Dendritic cell treated with granulocyte-macrophage colony-stimulating factor and Interleukin-4, amounts not matched to agents 40 ng/mL and 50 ng/mL, for 4 days (primary cell): ENCODE results near the gene OR5K3.

Experiments used
- H3K27ac Mint-ChIP-seq: one replicate; pipeline ENCODE4 v1.8.0; 2022; ENCODE audit warnings: mild to moderate bottlenecking, mixed read lengths
- H3K27me3 Mint-ChIP-seq: one replicate; pipeline ENCODE4 v1.8.0; 2022; ENCODE audit warnings: mild to moderate bottlenecking, mixed read lengths
- H3K36me3 Mint-ChIP-seq: one replicate; pipeline ENCODE4 v1.8.0; 2022; ENCODE audit warnings: low read depth, mixed read lengths
- H3K4me1 Mint-ChIP-seq: one replicate; pipeline ENCODE4 v1.8.0; 2022; ENCODE audit warnings: low read depth, mixed read lengths
- H3K4me3 Mint-ChIP-seq: one replicate; pipeline ENCODE4 v1.8.0; 2022; ENCODE audit warnings: mild to moderate bottlenecking, moderate library complexity, mixed read lengths
- H3K9me3 Mint-ChIP-seq: one replicate; pipeline ENCODE4 v1.8.0; 2022; ENCODE audit warnings: mixed read lengths
- intact Hi-C: fragments of 100-400 bp; cut with micrococcal nuclease; formaldehyde crosslinking; loops from one replicate; pipeline ENCODE4 v1.15.0; 2022

Gene OR5K3

GRCh38 chr3:98390366-98390765 is at the start of gene OR5K3:
OR5K3 (plus strand) TSS chr3:98390666; CDS start chr3:98390666, 0 bp downstream.
- no peak within 1 kb of the TSS for H3K4me3 Mint-ChIP-seq
- no peaks in the 10 kb centered on the region for H3K36me3 Mint-ChIP-seq
- intact Hi-C loops: no loop called here
- no peak within 1 kb of the TSS for H3K27ac Mint-ChIP-seq
- H3K4me1 Mint-ChIP-seq: no peaks in the 10 kb centered on the region
- H3K9me3 Mint-ChIP-seq: no peaks in the 10 kb centered on the region
- H3K27me3 Mint-ChIP-seq: no peaks in the 10 kb centered on the region

DNA sequence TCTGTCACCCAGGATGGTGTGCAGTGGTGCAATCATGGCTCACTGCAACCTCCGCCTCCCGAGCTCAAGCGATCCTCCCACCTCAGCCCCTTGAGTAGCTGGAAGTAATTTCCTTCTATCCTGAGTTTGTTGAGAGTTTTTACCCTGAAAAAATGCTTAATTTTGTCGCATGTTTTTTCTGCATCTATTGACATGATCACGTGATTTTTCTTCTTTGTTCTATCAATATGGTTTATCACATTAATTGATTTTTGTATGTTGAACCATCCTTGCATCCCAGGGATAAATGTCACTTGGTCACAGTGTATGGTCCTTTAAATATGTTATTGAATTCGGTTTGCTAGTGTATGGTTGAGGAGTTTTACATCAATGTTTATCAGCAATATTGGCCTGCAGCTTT is 48.7 kb upstream of the OR5K3 start:
- no peaks in the 10 kb centered on the region for H3K9me3 Mint-ChIP-seq
- no peak overlapping the region for H3K27ac Mint-ChIP-seq
- no peaks in the 10 kb centered on the region for H3K4me1 Mint-ChIP-seq
- H3K4me3 Mint-ChIP-seq: no peak overlapping the region
- intact Hi-C loops: loop anchor here (5.0 to 10.0 kb wide), 2 partner anchors 231 to 473 kb away; no protein-coding TSS in a partner anchor
- no peaks in the 10 kb centered on the region for H3K36me3 Mint-ChIP-seq
- peaks cover 4% of the 10 kb centered on the region for H3K27me3 Mint-ChIP-seq

DNA sequence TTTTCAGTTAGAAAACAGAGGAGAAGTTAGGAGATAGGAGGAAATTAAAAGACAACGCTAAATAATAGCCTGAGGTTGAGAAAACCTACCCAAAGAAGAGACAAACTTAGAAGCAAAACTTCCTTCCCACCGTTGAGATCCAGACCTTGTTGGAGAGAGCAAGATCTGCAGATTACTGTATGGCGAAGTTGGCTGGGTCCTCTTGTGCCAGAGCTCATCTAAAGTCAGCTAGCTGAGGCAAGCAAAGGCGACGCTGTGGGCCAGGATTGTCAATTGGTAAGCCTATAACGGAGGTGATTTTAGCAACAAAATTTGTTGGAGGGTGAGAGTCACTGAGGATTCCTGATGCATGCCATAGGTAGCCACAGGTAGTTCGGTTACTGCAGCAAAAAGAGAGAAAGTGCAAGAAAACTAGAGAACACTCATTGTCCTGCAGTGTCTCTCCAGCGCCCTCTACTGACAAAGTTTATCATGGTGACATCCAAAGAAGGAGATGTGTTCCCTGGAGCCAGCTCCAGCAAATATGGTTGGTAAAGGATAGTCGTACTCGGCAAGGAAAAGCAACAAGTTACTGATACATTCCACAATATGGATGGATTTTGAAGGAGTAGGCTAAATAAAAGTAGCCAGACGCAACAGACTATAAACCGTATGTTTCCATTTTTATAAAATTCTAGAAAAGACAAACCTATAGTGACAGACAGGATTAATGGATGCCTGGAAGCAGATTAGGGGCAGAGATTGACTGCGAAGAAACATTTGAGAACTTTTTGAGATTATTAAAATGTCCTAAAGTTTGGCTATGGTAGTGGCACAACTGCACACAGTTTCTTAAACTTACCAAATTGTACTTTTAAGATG is 46.6 kb upstream of the OR5K3 start:
- Mint-ChIP-seq H3K27ac (no peak overlapping the region), H3K4me3 (no peak overlapping the region), H3K36me3 (no peaks in the 10 kb centered on the region), H3K4me1 (no peaks in the 10 kb centered on the region), H3K27me3 (peaks cover 4% of the 10 kb centered on the region), H3K9me3 (no peaks in the 10 kb centered on the region)
- intact Hi-C loops: loop anchor here (5.0 to 10.0 kb wide), 2 partner anchors 228 to 471 kb away; no protein-coding TSS in a partner anchor

GRCh38 chr3:98350082-98350481 is 40.4 kb upstream of the OR5K3 start:
- Mint-ChIP-seq H3K36me3 (no peaks in the 10 kb centered on the region), H3K27ac (no peak overlapping the region), H3K4me3 (no peak overlapping the region), H3K27me3 (peaks cover 1% of the 10 kb centered on the region), H3K9me3 (peaks cover 6% of the 10 kb centered on the region), H3K4me1 (no peaks in the 10 kb centered on the region)
- intact Hi-C loops: no loop called here

- H3K9me3 Mint-ChIP-seq: peaks cover 7% of the 10 kb centered on the region
- no peaks in the 10 kb centered on the region for H3K4me1 Mint-ChIP-seq
- H3K36me3 Mint-ChIP-seq: no peaks in the 10 kb centered on the region
- H3K27ac Mint-ChIP-seq: no peak within 1 kb of the TSS
- intact Hi-C loops: no loop called here
- H3K27me3 Mint-ChIP-seq: peaks cover 1% of the 10 kb centered on the region
- H3K4me3 Mint-ChIP-seq: no peak within 1 kb of the TSS
Observed at GRCh38 chr3:98353554-98353953, 36.9 kb upstream of the OR5K3 start, which contains the start of gene OR5K4. OR5K4 (plus strand) TSS chr3:98353854; CDS start chr3:98353854, 0 bp downstream.

DNA sequence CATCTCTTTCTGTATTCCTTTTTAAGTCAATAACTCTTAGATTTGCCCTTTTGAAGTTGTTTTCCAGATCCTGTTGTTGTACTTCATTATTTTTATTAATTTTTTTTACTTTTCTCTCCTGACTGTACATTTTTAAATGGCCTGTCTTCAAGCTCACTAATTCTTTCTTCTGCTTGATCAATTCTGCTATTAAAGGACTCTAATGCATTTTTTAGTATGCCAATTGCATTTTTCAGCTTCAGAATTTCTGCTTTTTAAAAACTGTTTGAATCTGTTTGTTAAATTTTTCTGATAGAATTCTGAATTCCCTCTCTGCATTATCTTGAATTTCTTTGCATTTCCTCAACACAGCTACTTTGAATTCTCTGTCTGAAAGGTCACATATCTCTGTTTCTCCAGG is 31.2 kb upstream of the OR5K3 start:
- Mint-ChIP-seq H3K4me1 (no peaks in the 10 kb centered on the region), H3K27me3 (no peaks in the 10 kb centered on the region), H3K4me3 (no peak overlapping the region), H3K36me3 (no peaks in the 10 kb centered on the region), H3K27ac (no peak overlapping the region), H3K9me3 (peaks cover 29% of the 10 kb centered on the region)
- intact Hi-C loops: no loop called here

DNA sequence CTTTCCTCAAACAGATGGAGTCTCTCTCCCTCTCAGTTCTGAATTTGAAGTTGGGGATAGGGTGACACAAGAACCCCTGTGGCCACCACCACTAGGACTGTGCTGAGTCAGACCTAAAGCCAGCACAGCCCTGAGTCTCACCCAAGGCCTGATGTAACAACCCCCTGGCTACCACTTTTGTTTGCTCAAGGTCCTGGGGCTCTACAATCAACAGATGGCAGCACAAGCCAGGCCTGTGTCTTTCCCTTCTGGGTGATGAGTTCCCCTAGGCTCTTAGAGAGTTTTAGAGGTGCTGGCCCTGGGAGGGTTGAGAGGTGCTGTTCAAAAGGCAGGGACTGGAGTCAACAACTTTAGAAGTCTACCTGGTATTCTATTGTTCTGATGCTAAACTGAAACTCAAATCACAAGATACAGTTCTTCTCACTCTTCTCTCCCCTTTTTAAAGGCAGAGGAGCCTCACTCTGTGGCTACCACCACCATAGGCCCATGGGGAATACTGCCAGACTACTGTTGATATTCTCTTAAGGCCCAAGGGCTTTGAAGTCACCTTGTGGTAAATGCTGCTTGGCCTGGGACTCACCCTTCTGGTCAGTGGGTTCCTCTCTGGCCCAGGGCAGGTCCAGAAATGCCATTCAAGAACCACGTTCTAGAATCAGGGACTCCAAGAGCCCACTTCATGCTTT is 30.3 kb upstream of the OR5K3 start:
- no peak overlapping the region for H3K27ac Mint-ChIP-seq
- H3K4me3 Mint-ChIP-seq: no peak overlapping the region
- H3K9me3 Mint-ChIP-seq: peaks cover 29% of the 10 kb centered on the region
- no peaks in the 10 kb centered on the region for H3K27me3 Mint-ChIP-seq
- H3K36me3 Mint-ChIP-seq: no peaks in the 10 kb centered on the region
- no peaks in the 10 kb centered on the region for H3K4me1 Mint-ChIP-seq
- intact Hi-C loops: no loop called here

- intact Hi-C loops: no loop called here
- Mint-ChIP-seq H3K27me3 (no peaks in the 10 kb centered on the region), H3K36me3 (no peaks in the 10 kb centered on the region), H3K27ac (no peak overlapping the region), H3K9me3 (peaks cover 29% of the 10 kb centered on the region), H3K4me3 (no peak overlapping the region), H3K4me1 (no peaks in the 10 kb centered on the region)
Observed at GRCh38 chr3:98360681-98361080, 29.8 kb upstream of the OR5K3 start.

GRCh38 chr3:98361289-98361688 is 29.2 kb upstream of the OR5K3 start:
- Mint-ChIP-seq H3K36me3 (no peaks in the 10 kb centered on the region), H3K27me3 (no peaks in the 10 kb centered on the region), H3K4me3 (no peak overlapping the region), H3K9me3 (peaks cover 29% of the 10 kb centered on the region), H3K27ac (no peak overlapping the region), H3K4me1 (no peaks in the 10 kb centered on the region)
- intact Hi-C loops: no loop called here

DNA sequence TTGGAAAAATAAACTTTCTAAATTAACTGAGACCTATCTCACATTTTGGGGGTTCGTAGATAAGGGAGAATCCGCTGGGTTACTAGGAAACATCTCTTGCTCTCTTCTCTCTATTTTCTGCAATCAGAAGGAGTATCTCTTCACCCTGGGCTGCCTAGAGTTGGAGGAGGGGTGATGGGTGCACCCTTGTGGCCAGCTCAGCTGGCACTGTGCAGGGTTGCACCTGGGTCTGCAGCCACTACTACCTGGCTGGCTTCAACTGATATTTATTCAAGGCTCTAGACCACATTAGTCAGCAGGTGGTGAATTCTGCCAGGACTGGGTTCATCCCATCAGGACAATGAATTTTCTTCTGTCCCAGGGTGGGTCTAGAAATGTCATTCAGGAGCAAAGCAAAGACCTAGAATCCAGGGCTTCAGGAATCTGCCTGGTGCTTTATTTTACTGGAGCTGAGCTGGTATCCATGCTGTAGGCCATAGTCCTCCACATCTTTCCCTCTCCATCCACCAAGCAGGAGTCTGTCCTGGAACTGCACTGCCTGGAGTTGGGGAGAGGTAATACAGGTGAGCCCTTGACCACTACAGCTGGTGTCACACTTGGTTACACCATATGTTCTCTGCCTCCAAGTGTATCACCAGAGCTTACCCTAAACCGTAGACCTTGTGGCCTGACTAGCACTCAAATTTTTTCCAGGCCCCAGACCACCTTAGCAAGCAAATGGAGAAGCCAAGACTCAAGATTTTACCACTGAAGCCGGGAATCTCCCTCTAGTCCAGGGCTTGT is 22.8 kb upstream of the OR5K3 start:
- Mint-ChIP-seq H3K27ac (no peak overlapping the region), H3K36me3 (no peaks in the 10 kb centered on the region), H3K4me1 (no peaks in the 10 kb centered on the region), H3K27me3 (no peaks in the 10 kb centered on the region), H3K9me3 (peaks cover under 1% of the 10 kb centered on the region), H3K4me3 (no peak overlapping the region)
- intact Hi-C loops: no loop called here

- Mint-ChIP-seq H3K4me1 (no peaks in the 10 kb centered on the region), H3K36me3 (no peaks in the 10 kb centered on the region), H3K27ac (no peak overlapping the region), H3K4me3 (no peak overlapping the region), H3K9me3 (no peaks in the 10 kb centered on the region), H3K27me3 (no peaks in the 10 kb centered on the region)
- intact Hi-C loops: no loop called here
Observed at GRCh38 chr3:98371186-98371585, 19.3 kb upstream of the OR5K3 start.

GRCh38 chr3:98371853-98372252 is 18.6 kb upstream of the OR5K3 start:
- intact Hi-C loops: no loop called here
- Mint-ChIP-seq H3K27ac (no peak overlapping the region), H3K36me3 (no peaks in the 10 kb centered on the region), H3K9me3 (no peaks in the 10 kb centered on the region), H3K27me3 (no peaks in the 10 kb centered on the region), H3K4me1 (no peaks in the 10 kb centered on the region), H3K4me3 (no peak overlapping the region)

- no peaks in the 10 kb centered on the region for H3K9me3 Mint-ChIP-seq
- H3K4me1 Mint-ChIP-seq: no peaks in the 10 kb centered on the region
- no peaks in the 10 kb centered on the region for H3K27me3 Mint-ChIP-seq
- intact Hi-C loops: no loop called here
- no peak overlapping the region for H3K4me3 Mint-ChIP-seq
- no peak overlapping the region for H3K27ac Mint-ChIP-seq
- no peaks in the 10 kb centered on the region for H3K36me3 Mint-ChIP-seq
Observed at GRCh38 chr3:98372445-98372844, 18.0 kb upstream of the OR5K3 start.

DNA sequence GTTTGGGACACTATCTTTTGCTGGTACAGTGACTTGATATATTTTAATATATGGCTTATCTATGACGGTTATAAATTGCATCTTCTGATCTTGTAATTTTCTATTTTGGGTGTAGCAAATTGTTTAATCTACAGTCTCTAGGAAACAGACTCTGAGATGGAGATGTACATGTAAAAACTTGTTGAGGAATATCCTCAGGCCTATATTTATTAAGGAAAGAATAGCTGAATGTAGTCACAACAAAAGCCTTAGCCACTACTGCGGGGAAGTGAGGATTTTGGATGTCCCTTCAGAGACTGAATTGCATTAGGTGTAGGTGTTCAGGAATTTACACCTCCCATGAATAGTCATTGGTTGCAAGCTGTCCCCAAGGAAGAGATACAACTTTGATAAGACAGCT is 13.8 kb upstream of the OR5K3 start:
- intact Hi-C loops: no loop called here
- H3K4me1 Mint-ChIP-seq: no peaks in the 10 kb centered on the region
- H3K27ac Mint-ChIP-seq: no peak overlapping the region
- H3K27me3 Mint-ChIP-seq: no peaks in the 10 kb centered on the region
- H3K9me3 Mint-ChIP-seq: no peaks in the 10 kb centered on the region
- H3K4me3 Mint-ChIP-seq: no peak overlapping the region
- no peaks in the 10 kb centered on the region for H3K36me3 Mint-ChIP-seq
